D341Med (cell line): ENCODE results near the gene THBS2.
"Not testable (repeated sequence)": the region's sequence is repeated elsewhere in the genome, so short reads cannot be mapped to it uniquely, and the experiment has no call there.

Experiments used
- DNase-seq: peaks from one replicate; pipeline ENCODE4 v3.0.0; 2012; ENCODE audit warnings: low spot score

Gene THBS2

DNA sequence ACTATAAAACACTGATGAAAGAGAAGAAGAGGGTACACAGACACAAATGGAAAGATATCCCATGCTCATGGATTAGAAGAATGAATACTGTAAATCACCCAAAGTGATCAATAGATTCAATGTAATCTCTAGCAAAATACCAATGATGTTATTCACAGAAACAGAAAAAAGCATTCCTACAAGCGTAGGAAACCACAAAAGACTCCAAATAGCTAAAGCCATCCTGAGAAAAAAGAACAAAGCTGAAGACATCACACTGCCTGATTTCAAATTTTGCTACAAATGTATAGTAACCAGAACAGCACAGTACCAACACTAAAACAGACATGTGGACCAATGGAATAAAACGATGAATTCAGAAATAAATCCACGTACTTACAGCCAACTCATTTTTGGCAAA, 43.0 kb downstream of the THBS2 start:
- DNase-seq, result no peak

DNA sequence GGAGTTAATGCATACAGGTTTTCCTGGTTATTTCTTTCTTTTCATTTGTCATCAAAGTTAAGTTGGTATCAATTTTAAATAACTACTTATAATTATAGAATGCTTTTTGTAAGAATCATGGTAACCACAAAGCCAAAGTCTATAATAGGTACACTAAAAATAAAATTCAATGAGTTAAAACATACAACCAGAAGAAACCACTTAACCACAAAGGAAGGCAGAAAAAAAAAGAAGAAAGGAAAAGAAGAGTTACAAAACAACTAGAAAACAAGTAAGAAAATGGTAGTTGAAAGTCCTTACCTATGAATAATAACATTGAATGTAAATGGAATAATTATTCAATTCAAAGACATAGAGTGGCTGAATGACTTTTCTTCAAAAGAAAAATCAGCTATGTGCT, 45.6 kb downstream of the THBS2 start:
- no peak for DNase-seq

DNA sequence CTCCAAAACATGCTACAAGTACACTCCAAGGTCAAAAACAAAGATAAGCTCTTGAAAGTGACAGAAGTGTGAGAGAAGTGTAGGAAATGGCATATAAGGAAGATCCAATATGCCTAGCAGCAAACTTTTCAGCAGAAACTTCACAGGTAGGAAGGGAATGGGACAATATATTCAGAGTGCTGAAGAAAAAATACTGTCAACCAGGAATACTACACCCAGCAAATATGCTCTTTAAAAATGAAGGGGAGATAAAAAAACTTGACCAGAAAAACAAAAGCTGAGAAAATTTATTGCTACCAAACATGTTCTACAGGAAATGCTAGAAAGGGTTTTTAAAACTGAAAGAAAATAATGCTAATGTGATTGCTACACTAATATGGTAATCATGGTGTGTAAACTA, 46.2 kb downstream of the THBS2 start:
- DNase-seq, result no peak

DNA sequence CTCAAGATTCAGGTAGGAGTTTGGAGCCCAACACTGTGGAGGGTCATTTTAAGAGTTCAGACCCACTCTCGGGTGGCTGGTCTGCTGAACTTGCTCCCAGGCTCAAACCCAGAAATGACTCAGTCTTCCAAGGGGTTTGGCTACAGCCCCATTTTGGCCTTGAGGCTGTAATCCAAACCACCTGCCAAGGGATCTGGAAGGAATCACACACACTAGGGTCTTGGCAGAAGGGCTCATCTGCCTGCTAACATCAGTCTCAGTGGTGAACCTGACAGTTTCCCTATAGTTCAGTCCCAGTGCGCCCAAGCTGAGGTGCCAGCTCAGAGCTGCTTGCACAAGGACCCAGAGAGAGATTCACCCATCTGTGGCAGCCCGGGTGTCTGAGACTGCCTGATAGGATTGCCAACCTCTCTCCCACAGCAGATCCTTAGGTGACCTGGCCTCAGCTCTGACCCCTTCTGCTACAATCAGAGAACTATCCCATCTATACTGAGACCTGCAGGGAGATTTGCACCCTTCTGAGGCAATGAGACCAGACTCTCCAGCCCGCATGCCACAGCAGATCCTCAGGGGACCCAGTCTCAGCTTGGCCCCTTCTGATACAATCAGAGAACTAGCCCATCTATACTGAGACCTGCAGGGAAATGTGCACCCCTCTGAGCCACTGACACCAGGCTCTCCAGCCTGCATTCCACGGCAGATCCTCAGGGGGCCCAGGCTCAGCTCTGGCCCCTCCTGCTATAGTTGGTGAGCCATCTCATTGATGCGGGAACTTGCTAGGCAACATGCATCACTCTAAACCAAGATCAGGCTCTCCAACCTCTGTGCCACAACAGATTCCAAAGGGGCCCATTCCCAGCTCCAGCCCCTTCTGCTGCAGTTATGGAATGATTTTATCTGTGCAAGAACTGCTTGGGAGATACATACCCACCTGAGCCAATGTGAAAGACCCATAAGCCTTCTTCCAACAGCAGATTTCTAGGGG, 48.2 kb downstream of the THBS2 start:
- DNase-seq, result no peak

DNA sequence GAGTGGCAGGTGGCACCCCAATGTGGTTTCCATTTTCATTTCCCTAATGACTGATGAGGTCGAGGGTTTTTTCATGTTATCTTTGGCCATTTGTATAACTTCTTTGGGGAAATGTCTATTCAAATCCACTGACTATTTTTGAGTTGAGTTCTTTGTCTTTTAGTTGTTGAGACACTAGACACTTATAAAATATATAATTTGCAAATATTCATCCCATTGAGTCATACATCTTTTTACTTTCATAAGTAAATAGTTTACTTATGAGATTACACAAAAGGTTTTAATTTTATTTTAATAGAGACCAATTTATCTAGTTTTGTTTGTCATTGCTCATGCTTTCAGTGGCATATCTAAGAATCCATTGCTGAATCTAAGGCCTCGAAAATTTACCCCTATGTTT, 49.5 kb downstream of the THBS2 start:
- no peak for DNase-seq

DNA sequence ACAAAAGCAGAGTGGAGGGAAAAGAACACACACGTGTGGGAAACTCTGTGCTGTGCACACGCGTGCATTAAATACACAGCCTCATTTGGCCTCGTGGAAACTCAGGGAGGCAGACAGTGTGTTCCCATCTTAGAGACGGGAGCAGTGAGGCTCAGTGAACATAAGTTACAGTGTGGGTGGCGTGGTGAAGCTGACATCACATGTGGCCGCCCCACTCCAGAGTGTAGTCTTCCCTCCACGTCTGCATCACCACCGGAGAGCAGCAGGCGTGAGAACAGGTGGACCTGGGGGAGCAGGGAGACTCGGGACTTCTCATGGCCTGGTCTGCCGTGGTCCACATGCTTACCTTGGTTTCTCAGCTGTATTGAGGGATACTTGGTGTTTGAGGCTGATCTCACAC, 51.7 kb downstream of the THBS2 start:
- DNase-seq, result no peak

DNA sequence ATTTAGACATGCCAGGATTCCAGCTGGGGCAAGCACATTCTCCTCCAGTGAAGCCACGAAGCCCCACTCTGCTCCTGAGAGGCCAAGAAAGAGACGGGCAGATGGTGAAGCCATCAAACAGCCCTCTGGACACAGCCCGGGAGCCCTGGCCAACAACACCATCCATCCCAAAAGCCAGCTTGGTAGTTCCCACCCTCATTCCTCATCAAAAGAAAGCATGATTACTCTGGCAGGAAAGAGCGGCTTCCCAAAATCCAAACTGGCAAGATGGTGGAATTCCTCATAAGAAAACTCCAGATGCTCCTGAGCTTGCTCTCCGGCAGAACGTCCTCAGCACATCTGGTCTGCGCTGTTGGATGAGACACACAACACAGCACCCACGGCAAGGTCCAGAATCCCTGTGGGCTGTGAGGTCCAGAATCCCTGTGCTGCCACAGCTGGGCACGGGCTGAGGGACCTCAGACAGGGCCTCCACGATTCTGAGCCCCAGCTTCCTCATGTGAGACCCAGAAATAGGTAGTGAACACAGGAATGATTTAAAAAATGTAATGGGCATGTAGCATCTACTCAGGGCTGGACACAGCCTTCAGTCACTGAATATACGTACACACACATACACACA, 52.6 kb downstream of the THBS2 start:
- no peak for DNase-seq

DNA sequence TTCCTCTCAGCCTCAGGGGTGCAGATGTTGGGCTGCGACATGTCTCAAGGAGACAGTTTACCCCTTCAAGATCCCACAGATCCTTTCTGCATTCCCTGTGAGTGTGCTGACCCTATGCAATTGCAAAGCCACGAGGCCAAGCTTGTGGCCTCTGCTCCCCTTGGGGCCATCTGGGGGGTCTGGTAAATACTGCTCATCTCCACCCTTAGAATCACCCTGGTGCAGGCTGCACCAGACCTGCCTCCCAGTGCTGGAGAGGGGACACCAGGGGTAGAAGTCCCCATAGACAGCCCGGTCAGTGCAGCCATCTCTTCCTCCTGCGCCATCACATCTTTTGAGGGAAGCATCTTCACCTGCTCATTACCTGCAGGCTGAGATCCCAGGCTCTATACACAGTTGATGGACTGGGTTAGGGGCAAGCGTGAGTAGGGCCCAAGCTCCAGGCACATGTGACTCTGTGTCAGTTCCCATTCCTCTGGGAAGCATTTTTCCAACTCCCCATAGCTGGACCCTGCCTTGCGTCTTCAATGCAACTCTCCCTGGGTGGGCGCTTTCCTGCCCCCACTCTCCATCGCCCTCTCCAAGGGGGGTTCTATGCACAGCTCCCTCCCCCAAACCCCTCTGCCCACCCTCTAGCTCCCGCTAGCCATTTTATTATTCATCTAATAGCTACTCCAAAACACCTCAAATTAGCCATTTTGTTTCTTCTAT, 53.9 kb downstream of the THBS2 start:
- no peak for DNase-seq

DNA sequence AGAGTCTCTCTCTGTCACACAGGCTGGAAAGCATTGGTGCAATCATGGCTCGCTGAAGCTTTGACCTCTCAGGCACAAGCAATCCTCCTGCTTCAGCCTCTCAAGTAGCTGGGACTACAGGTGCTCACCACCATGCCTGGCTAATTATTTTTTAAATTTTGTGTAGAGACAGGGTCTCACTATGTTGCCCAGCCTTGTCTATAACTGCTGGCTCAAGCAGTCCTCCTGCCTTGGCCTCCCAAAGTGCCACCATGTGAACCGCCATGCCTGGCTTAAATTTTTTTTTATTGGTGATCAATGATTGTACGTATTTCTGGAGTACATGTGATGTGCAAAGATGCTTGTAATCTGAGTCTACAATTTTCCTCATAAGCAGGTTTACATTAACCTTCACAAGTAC, 54.8 kb downstream of the THBS2 start:
- DNase-seq, result no peak

DNA sequence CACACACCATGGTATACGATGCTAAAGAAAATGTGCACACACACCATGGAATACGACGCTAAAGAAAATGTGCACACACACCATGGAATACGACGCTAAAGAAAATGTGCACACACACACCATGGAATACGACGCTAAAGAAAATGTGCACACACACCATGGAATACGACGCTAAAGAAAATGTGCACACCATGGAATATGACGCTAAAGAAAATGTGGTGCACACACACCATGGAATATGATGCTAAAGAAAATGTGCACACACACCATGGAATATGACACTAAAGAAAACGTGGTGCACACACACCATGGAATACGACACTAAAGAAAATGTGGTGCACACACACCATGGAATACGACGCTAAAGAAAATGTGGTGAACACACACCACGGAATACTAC, 55.7 kb downstream of the THBS2 start:
- DNase-seq, result not testable (repeated sequence)

DNA sequence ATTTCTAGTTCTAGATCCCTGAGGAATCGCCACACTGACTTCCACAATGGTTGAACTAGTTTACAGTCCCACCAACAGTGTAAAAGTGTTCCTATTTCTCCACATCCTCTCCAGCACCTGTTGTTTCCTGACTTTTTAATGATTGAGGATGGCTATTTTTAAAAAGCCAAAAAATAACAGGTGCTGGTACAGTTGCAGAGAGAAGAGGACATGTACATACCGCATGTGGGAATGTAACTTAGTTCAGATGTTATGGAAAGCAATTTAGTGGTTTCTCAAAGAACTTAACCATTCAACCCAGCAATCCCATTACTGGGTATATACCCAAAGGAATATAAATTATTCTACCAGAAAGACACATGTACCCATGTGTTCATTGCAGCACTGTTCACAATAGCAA, 57.4 kb downstream of the THBS2 start:
- not testable (repeated sequence) for DNase-seq

DNA sequence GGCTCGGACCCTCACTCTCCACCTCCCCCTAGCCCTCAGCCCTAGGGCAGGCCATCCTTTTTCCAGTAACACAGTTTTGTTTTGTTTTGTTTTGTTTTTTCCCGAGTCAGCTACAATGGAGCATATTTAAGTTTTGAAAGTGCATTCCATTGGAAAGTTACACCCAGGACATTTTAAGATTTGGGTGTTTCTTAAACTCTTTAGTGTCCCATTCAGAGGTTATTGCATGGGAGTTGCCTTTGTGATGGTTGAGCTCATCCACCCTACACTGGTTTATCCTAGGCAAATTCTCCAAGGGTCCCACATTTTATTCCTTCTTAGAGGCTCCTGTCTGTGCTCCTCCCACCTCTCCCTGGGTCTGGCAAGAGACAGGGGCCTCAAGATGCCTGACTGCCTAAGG, 58.9 kb downstream of the THBS2 start:
- no peak for DNase-seq

DNA sequence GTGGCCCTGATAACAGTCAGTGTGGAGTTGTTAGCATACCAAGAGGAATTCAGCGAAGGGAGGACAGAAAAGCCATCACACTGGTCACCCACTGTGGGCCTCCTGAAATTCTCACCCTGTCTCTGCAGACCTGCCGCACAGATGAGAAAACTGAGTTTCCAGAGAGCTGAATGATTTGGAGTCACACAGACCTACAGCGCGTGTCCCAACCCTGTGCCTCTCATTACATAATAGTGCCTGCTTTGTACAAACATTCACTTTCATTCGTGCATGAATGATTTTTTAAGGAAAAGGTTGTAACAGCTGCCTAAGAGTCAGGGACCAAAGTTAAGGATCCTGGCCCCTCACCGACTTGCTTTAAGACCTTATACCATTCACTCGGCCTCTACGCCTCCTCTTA, 62.7 kb downstream of the THBS2 start:
- no peak for DNase-seq

DNA sequence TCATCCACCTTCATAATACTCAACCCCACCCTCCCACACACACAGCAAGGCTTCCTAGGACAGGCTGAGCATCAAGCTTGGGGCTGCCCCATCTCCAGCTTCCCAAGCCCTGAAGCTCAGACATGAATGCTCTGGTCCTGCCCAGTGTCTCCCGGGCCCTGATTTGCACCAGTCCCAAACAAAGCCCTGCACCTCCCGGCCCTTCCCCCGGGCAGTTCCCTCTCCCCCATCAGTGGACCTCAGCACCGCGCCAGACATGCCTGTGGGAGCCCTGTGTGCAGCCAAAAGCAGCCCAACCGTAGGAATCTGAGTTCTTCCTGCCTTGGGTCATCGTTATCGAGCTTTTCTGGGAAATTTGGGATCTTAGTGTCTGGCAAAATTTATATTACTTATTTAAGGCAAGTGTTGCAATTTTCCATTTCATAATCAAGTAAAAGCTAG, 63.5 kb downstream of the THBS2 start:
- DNase-seq, result no peak

DNA sequence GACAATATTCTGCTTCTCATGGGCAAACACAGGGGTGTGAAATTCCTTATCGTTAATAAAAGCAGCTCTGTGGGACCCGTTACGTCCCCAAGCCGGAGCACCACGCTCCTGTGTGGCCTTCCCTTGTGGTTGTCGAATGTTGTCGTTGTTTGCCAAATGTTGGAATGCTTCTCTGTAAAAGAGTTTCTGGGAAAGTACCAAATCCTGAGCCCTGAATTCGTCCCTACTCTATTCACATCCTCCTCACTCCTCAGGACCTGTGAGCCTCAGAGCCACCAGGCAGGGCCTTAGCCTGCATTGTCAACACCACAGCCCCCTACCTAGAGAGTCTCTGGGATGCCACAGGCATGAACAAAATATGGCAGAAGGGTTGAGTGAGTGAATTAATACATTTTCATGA, 64.0 kb downstream of the THBS2 start:
- no peak for DNase-seq

DNA sequence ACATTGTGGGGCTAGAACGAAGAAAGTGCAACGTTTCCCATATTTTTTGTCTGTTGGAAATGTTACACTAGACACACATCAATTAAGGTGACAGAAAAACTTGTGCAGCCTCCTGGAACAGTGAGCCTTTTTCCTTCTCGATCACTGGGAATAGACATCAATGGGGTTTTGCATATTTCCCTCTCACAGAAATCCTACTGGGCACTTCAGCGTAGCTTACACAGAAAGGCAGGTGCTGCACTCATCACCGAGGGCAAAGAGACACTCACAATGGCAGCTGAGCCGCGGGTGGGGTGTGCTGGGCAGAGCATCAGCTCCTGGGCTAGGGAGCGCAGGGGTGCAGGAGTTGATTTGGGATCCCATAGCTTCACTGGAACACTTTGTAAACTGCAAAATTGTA, 64.5 kb downstream of the THBS2 start:
- DNase-seq, result no peak

DNA sequence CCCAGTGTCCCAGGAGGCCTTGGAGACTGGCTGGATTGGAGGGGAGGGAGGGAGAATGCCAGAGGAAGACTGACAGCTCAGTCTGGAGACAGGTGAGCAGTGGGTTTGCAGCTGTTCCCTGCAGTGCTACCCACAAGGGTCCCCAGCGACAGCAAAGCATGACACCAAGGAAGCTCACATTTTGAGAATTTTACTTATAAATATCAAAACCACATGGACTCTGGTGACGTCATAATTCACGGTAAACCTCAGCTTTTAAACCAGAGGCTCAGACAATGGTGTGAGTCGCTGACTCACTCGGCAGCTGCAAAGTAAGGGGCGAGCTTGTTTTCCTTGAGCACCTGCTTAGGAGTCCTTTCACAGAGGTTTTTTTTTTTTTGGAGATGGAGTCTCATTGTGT, 65.2 kb downstream of the THBS2 start:
- DNase-seq, result no peak

DNA sequence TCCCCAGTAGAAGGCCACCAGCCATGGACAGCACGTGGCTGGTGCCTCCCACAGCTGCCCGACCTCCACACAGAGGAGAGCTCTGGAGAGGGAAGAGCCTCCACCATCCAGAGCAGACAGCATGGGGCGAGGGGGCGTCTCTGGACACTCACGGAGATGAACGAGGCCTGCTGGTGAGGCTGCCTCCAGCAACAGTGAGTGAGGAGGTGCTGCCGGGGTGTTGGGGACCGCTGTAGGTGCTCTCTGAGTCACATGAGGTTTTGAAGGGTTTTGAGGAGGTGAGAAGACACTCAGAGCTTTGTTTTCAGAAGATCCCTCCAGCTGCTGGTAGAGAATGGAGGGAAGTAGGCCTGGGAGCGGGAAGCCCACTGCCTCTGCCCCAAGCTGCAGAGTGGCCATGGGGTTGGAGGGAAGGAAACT, 65.6 kb downstream of the THBS2 start:
- no peak for DNase-seq

DNA sequence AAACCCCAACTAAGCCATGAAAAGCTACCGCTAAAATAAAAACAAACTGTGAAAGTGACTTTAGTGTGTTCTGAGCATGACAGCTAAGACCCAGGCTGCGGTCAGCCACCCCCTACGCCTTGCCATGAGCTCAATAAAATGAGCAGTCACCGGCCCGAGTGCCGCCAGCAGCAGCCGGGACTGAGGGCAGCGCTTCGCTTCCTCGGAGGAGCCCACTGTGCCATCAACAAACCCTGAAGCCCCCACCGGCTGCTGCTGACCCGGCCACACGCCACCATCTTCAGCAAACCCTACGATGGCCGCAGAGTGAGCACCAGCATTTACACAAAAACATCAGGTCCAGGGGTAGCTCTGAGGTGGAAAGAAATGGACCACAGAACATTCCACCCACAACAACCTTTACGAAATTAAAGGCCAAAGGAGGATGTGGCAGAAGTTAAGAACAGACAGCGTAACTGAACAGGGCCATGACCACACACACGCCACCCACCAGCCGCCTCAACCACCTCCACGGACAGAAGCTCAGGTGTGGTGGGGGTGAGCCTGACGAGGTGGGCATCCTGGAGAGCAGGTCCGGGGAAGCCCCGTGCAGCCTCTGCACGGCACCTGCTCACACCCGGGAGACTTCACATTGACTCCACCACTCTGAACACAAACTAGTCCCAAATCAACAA, 67.0 kb downstream of the THBS2 start:
- DNase-seq, result no peak

DNA sequence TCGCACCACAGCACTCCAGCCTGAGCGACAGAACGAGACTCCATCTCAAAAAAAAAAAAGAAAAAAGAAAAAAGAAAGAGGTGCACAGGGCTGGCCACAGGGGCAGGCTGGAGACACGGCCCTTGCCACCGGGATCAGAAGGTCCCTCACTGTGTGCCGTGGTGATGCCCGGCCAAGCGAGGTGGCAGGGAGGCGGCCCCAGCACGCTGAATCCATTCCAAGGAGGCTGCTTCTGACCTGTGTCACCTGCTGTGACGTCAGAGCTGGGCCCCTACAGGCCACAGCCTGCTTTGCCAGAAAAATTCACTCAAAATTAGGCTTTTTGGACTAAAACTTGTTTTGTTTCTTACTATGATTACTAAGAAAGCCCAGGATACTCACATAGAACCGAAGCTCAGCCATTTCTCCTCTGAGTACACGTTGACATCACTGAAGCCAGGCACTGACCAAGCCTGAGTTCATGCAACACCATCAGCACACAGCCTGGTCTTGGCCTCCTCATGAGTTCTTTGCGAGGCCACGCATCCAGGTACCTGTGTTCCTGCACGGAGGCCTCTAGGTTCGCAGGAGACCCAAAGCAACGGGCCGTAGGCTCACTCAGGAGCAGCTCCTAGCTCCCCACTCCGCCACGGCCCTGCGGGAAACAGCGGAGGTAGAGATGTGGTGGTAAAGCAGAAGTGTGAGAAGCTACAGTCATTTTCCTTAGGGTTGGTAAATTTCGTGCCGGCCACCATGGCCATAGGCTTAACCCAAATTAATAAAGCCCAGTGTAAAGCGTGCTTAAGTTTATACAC, 67.8 kb downstream of the THBS2 start:
- DNase-seq, result no peak

DNA sequence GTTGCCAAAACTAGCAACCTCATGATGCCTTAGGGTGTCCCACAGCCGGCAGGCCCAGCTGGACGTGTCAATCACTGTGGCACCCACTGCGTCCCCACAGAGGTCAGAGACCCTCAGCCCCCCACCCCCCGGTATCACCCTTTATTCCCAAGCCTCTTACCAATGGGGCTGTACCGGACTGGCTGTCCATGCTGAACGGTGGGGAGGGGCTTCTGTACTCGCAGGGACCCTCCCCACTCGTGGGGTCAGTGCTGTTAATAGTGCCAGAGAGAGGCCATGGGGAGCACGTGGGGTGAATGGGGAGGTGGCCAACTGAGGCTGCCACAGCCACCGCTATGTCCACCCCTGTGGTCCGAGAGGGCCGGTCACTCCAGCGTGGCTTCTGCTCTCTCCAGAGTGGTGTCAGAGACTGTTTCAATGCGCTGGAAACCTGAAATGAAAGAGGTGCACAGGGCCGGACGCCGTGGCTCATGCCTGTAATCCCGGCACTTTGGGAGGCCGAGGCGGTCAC, 68.6 kb downstream of the THBS2 start:
- DNase-seq, result no peak
